Stromal cell of bone marrow (primary cell): ENCODE measurements around the gene ACOX1.
"Not testable (repeated sequence)": the region's sequence is repeated elsewhere in the genome, so short reads cannot be mapped to it uniquely, and the experiment has no call there.

Experiments used
- DNase-seq: peaks from one replicate; pipeline ENCODE4 v3.0.0-alpha.2; 2012; ENCODE audit warnings: low read depth

Gene ACOX1

DNA sequence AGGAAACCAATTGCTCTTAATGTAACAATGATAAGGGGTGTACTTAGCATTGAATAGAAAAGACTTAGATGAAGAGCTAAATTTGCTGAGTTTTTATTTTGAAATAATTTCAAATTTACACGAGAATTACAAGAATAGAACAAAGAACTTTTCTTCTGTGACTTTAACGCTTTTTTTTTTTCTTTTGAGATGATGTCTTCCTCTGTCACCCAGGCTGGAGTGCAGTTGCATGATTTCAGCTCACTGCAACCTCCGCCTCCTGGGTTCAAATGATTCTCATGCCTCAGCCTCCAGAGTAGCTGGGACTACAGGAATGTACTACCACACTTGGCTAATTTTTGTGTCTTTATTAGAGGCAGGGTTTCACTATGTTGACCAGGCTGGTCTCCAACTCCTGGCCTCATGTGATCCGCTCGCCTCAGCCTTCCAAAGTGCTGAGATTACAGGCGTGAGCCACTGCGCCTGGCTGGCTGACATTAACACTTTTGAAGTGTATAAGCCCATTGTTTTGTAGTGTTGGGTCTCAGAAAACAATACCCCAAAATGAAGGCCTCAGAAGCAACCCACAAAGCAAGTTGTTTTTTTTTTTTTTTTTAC, 2.2 kb upstream of the ACOX1 start:
- no peak for DNase-seq

DNA sequence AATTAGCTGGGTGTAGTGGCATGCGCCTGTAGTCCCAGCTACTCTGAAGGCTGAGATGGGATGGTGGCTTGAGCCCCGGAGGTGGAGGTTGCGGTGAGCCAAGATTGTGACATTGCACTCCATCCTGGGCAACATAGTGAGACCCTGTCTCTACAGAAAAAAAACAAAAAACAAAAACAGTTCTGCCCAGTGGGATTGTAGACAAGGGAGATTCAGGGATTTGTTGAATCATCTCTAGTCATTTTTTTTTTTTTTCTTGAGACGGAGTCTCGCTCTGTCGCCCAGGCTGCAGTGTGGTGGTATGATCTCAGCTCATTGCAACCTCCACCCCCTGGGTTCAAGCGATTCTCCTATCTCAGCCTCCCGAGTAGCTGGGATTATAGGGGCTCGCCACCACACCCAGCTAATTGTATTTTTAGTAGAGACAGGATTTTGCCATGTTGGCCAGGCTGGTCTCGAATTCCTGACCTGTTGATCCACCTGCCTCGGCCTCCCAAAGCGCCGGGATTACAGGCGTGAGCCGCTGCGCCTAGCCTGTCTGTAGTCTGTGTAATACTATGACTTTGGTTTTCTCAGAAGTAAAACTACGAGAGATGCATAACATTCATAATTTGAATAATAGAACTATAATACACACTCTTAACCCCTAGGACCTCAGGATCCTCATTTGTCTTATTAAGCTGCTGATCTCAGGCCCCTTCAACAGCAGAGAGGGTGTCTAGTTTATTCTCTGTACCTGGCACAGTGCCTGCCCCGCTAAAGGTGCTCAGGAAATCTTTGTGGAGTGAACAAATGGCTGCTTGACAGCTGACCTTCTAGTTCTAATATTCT, 1.4 kb upstream of the ACOX1 start:
- DNase-seq, result no peak

DNA sequence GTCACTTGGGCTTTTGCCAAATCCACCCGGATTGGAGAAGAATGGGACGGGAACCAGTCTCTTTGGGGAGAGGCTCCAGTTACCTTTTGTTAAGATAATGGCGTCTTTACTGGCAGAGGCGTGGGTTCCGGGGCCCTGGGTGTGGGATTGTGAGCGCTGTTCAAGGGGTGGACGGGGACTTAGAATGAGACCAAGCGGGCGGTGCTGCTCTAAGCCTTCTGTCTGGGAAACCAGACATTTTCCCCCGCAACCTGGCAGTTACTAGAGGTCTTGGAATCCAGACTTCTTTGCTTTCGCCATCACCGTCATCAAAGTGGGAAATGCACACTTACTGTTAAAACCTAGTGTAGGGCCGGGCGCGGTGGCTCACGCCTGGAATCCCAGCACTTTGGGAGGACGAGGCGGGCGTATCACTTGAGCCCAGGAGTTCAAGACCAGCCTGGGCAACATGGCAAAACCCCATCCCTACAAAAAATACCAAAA, 780 bp upstream of the ACOX1 start:
- DNase-seq, result no peak

- DNase-seq, result no peak
These were observed 2.7 kb downstream of the ACOX1 start for GRCh38 chr17:75976175-75976848.

DNA sequence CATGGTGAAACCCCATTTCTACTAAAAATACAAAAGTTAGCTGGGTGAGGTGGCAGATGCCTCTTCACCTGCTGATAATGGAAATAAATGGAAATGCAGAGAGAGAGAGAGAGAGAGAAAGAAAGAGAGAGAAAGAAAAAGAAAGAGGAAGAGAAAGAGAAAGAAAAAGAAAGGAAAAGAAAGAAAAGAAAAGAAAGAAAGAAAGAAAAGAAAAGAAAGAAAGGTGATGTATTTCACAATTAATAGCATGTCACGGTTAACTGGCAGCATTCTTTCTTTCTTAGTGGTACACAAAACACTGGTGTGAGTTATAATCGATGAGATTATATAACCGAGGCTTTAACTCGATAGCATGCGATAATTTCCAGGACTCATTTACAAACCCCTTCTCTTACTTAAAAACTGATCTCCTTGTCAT, 3.2 kb downstream of the ACOX1 start:
- DNase-seq, result no peak

- not testable (repeated sequence) for DNase-seq
These were observed 3.8 kb downstream of the ACOX1 start for GRCh38 chr17:75975187-75975586.

- no peak for DNase-seq
These were observed 8.3 kb downstream of the ACOX1 start for GRCh38 chr17:75970626-75971025.

GRCh38 chr17:75970011-75970523, 8.9 kb downstream of the ACOX1 start:
- no peak for DNase-seq

- DNase-seq, result not testable (repeated sequence)
These were observed 9.9 kb downstream of the ACOX1 start for GRCh38 chr17:75969044-75969443.

DNA sequence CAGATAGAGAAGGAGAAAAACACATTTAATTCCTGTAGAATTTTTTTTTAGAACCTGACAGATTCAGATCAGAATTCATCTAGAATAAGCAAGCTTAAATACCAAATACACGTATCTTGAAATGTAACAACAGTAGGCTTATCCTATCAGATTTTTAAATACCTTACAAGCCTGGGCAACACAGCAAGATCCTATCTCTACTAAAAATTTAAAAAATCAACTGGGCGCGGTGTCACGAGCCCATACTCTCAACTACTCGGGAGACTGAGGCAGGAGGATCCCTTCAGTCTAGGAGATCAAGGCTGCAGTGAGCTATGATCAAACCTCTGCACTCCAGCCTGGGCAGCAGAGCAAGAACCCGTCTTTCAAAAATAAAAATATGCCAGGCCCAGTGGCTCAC, 13.5 kb downstream of the ACOX1 start:
- no peak for DNase-seq

- DNase-seq, result no peak
These were observed 19.0 kb downstream of the ACOX1 start for GRCh38 chr17:75959839-75960511.

DNA sequence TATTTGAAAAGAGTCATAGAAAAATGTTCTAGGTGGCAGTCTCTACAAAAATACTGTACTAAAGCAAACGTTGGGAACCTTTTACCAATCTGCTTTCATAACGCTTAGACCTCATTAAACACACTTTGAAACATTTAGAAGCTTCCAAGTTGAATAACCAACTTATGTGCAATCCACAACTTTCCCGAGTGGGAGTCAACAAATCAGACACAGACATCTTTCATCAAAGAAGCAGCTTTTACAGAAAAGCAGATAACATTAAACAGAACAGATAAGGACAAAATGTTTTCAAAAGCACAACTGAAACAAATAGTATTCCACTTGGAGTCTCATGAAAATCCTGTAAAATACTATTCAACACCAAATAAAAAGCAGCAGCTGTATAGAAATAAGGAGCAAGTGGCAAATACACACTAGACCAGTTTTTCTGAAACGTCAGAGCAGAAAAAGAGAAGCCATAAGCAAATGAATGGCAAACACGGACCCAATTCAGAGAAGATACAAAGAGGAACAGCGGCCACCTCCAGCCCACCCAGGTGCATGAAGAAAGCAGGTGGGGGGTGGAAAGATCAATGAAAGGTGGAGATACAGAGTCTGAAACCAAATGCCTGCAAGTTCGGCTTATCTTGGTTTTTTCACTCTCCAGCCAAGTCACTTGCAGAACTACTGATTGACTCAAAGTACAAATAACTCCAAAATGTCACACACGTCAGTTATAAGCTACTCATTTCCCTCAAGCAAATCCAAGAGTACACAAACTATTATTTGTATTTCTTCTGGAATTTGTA, 19.7 kb downstream of the ACOX1 start:
- no peak for DNase-seq

- DNase-seq, result no peak
These were observed 28.0 kb downstream of the ACOX1 start for GRCh38 chr17:75950855-75951554.

DNA sequence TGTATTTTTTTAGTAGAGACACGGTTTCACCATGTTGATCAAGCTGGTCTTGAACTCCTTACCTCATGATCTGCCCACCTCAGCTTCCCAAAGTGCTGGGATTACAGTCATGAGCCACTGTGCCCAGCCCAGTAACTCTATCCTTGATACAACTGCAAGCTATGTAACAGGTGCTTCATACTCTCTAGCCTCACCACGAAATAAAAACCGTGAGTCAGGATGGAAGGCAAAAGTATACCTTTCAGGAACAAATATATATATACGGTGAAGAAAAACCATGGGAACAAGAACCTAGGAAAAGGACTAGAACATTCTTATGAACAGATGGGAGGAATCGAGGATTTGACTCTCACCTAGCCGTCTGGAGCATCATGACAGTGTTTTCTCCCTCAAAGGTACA, 28.5 kb downstream of the ACOX1 start:
- DNase-seq, result no peak

DNA sequence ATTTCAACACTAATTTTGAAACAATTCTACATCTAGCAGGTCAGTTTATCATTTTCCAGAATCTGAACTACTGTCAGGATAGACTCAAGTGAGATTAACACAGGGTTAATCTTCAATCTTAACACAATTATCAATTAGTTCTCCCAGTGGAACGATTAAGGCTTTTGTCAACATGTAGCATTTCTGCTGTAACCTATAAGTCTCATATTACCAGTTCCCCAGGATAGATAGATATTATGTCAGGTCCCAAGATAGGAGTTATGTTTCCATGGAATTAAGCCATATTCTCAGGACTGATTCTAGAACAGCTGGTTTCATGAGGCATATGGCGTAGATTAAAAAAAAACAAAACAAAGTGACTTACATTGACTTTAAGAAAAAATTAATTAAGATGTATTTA, 33.8 kb downstream of the ACOX1 start:
- no peak for DNase-seq

- DNase-seq, result no peak
These were observed 35.5 kb downstream of the ACOX1 start for GRCh38 chr17:75943491-75943890.

GRCh38 chr17:75942473-75942872, 36.5 kb downstream of the ACOX1 start:
- no peak for DNase-seq

DNA sequence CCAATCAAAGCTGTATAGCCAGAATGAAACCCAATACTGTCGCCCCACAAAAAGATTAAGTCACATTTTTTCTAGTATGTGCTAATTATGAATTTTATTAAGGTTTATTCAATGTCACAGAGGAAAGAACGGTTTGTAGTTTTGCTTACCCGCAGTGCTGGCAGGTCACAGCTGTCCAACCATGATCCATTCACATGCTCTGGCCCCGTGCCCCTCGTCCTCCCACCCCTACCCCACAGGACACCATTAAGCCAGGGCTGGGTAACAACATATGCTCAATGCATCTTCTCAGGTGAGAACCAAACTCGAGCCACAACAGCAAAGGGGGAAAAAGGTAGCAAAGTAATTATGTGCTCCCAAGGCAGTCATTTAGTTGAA, 37.5 kb downstream of the ACOX1 start:
- DNase-seq, result no peak

DNA sequence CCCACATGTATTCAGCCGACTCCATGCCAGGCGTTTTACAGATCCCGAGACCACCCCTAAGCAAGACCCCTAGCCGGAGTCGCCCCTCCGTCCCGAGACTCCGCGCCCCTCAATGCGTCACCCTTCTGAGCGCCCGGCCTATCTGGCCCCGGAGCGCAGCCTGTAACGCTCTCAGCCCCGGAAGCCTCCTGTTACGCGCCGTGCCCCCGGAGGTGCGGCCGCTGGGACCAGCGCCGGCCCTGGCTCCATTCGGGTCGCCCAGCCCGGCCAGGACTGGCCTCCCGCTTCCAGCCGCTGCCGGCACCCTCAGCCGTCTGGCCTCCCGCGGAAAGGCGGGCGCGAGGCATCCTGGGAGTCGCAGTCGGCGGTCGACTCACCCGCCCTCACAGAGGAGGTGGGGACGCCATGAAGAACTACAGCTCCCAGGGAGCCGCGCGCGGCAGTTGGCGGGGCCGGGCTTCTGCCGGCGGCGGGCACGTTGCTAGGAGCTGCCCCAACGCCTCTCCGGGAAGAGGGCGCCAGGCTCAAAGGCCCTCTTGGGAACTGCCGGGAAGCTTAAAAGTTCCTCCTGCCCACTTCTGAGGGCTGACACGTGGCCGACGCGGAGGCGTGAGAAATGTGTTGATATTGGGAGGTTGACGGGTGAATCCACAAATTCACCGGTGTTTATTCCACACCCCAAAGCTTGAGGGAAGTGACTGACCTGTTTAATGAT, 38.1 kb downstream of the ACOX1 start, which contains the start of gene FBF1:
Gene FBF1, minus strand, starts transcription at position 316 of the 715 bp plus-strand sequence. CDS start 2,893 bp downstream, outside the sequence.
- DNase-seq, result peak; percentile 92

- no peak for DNase-seq
These were observed 41.3 kb downstream of the ACOX1 start for GRCh38 chr17:75937652-75938051.
